HG03045 (cell line): Measurements from ENCODE around the gene LBHD2.
"Not testable (repeated sequence)": the region's sequence is repeated elsewhere in the genome, so short reads cannot be mapped to it uniquely, and the experiment has no call there.

Experiments used
- ATAC-seq: cut with Tn5 transposase; IDR thresholded peaks from one replicate; pipeline ENCODE4 v1.9.1; 2021; ENCODE audit warnings: mild to moderate bottlenecking, moderate library complexity; ENCODE audit not compliant: unreplicated experiment

Gene LBHD2

GRCh38 chr14:103102689-103103260 is 18.8 kb downstream of the LBHD2 start:
- no peak for ATAC-seq

- ATAC-seq, result no peak
Observed at GRCh38 chr14:103103461-103104388, 19.7 kb downstream of the LBHD2 start.

GRCh38 chr14:103104389-103104653 is 20.3 kb downstream of the LBHD2 start:
- no peak for ATAC-seq

- ATAC-seq, result no peak
Observed at GRCh38 chr14:103104654-103105452, 20.8 kb downstream of the LBHD2 start.

GRCh38 chr14:103105580-103106150 is 21.7 kb downstream of the LBHD2 start:
- ATAC-seq, result no peak

GRCh38 chr14:103107455-103107854 is 23.4 kb downstream of the LBHD2 start:
- ATAC-seq, result no peak

- no peak for ATAC-seq
Observed at GRCh38 chr14:103107941-103108748, 24.1 kb downstream of the LBHD2 start.

- ATAC-seq, result no peak
Observed at GRCh38 chr14:103108749-103109207, 24.8 kb downstream of the LBHD2 start.

- ATAC-seq, result no peak
Observed at GRCh38 chr14:103109535-103110441, 25.8 kb downstream of the LBHD2 start.

- ATAC-seq, result no peak
Observed at GRCh38 chr14:103110681-103111231, 26.7 kb downstream of the LBHD2 start.

- ATAC-seq, result no peak
Observed at GRCh38 chr14:103111232-103111868, 27.3 kb downstream of the LBHD2 start.

- no peak for ATAC-seq
Observed at GRCh38 chr14:103112400-103113243, 28.6 kb downstream of the LBHD2 start.

GRCh38 chr14:103113303-103113702 is 29.3 kb downstream of the LBHD2 start:
- no peak for ATAC-seq

GRCh38 chr14:103113774-103114173 is 29.8 kb downstream of the LBHD2 start:
- ATAC-seq, result no peak

GRCh38 chr14:103115086-103115679 is 31.2 kb downstream of the LBHD2 start:
- ATAC-seq, result not testable (repeated sequence)

- no peak for ATAC-seq
Observed at GRCh38 chr14:103115845-103116572, 32.0 kb downstream of the LBHD2 start.

GRCh38 chr14:103116636-103117035 is 32.6 kb downstream of the LBHD2 start:
- no peak for ATAC-seq
